ENCODE results near the gene MAP3K3. TPM values are rescaled to one million over a fixed set of nuclear protein-coding genes. Genes with fewer than 3 reads are reported as not detected.

Gene MAP3K3
- total RNA-seq, 2 experiments from 2014 or later = 75.8 to 78.1 TPM

DNA sequence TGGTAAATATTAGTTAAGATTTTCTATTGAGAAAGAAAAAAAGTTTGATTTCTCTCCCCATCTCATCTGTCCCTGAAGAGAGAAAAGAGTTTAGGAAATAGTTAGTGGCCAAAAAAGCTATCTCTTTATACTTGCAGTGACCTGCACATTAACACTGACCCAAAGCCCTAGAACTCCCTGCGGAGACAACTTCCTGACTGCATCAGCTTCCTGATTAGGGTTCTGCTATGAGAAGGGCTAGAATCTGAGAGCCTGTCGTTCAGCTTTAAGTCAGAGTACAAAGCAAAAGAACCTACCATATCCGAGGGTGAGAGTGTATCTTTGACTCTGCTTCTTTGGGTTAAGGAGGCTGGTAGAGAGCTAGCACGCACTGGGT is 53.0 kb downstream of the MAP3K3 start:
- Mint-ChIP-seq H3K36me3 (ENCODE audit: low read depth) (peaks cover 87% of the 10 kb centered on the region), H3K27me3 (no peaks in the 10 kb centered on the region), H3K4me3 (no peak overlapping the region), H3K9me3 (no peaks in the 10 kb centered on the region), H3K27ac (peak overlapping the region; percentile 8), H3K4me1 (ENCODE audit: low read depth) (peaks cover 21% of the 10 kb centered on the region)
- CTCF ChIA-PET = interaction anchor here (1.0 to 3.0 kb wide), 2 partner anchors 35 to 59 kb away, joined by 3 to 7 read pairs; no protein-coding TSS in a partner anchor
- H3K4me1 ChIP-seq (ENCODE audit: insufficient read depth, low read length) = no peaks in the 10 kb centered on the region
- H3K36me3 ChIP-seq (ENCODE audit: insufficient read depth, low read length) = peaks cover 60% of the 10 kb centered on the region
- H3K4me3 ChIP-seq (ENCODE audit: low read length) = no peak overlapping the region
- POLR2A ChIA-PET = interaction anchor here (0.7 to 4.2 kb wide), 6 partner anchors 19 to 40 kb away, joined by 3 to 21 read pairs (median 4); partner anchors contain the start of gene LIMD2
- no peaks in the 10 kb centered on the region for H3K9me3 ChIP-seq (ENCODE audit: control insufficient read depth in 1 of 2, insufficient read depth in 1 of 2, low read length in 2 of 2)
- TF ChIP-seq, protein P1, sequence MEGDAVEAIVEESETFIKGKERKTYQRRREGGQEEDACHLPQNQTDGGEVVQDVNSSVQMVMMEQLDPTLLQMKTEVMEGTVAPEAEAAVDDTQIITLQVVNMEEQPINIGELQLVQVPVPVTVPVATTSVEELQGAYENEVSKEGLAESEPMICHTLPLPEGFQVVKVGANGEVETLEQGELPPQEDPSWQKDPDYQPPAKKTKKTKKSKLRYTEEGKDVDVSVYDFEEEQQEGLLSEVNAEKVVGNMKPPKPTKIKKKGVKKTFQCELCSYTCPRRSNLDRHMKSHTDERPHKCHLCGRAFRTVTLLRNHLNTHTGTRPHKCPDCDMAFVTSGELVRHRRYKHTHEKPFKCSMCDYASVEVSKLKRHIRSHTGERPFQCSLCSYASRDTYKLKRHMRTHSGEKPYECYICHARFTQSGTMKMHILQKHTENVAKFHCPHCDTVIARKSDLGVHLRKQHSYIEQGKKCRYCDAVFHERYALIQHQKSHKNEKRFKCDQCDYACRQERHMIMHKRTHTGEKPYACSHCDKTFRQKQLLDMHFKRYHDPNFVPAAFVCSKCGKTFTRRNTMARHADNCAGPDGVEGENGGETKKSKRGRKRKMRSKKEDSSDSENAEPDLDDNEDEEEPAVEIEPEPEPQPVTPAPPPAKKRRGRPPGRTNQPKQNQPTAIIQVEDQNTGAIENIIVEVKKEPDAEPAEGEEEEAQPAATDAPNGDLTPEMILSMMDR (IDR thresholded peaks at IDR 0.05) = no peak
- DNase-seq (no peak), ATAC-seq (ENCODE audit: poor library complexity) (no peak)
- no peaks in the 10 kb centered on the region for H3K27me3 ChIP-seq (ENCODE audit: control insufficient read depth in 1 of 2, insufficient read depth in 2 of 2, low read length in 2 of 2)
- no peak overlapping the region for H3K27ac ChIP-seq (ENCODE audit: low read depth in 1 of 2, low read length in 2 of 2)
- intact Hi-C loops (cut with DNase I, micrococcal nuclease) = no loop called here

DNA sequence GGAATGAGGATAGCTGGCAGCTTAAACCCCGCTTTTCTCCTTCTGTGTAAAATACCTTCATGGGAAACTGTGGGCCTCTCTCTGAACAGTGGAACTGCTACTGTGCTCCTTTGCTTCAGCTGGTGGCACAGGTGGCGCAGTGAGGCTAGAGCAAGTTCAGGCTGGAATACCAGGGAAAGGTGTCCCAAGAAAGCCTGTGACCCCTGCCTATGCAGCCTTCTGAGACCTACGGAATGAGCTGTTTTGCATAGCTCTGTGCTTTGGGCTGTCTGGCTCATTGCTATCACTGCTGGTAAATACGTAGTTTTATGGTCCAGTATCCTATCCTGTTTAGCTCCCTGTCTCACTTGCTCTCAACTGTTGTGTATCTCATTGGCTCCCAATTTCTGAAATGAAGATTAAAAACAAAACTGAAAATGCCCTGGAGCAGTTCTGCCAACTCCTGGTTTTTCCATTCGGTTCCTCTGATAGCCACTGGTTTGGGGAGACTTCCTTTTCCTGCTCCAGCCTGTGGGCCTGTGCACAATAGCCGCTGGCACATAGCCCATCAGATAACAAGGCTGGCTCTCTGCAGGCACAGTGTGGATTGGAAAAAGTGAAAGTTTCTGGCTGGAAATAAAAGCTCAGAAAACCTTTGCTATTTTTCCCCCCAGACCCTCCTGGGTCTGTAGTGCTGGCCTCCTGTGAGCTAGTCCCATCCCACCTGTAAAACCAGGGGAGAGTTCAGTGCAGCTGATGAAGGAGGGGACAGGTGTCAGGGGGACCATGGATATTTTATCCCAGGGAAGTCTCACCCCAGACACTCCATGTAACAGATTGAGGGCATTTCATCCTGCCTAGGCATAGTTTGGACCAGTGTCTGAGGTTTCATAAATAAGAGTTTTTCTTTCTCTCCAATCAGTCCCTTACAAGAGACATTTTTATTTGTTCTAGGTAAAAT is 53.7 kb downstream of the MAP3K3 start:
- peaks cover 87% of the 10 kb centered on the region for H3K36me3 Mint-ChIP-seq (ENCODE audit: low read depth)
- H3K27ac ChIP-seq (ENCODE audit: low read depth in 1 of 2, low read length in 2 of 2) = no peak overlapping the region
- ATAC-seq (ENCODE audit: poor library complexity) (no peak), DNase-seq (no peak)
- H3K4me3 ChIP-seq (ENCODE audit: low read length) = no peak overlapping the region
- ChIA-PET CTCF (interaction anchor here (1.0 to 3.0 kb wide), 2 partner anchors 34 to 59 kb away, joined by 3 to 7 read pairs; no protein-coding TSS in a partner anchor), POLR2A (interaction anchor here (1.1 to 4.2 kb wide), 5 partner anchors 19 to 35 kb away, joined by 4 to 21 read pairs (median 6); no protein-coding TSS in a partner anchor)
- H3K9me3 Mint-ChIP-seq = no peaks in the 10 kb centered on the region
- TF ChIP-seq, protein P1 (IDR thresholded peaks at IDR 0.05) = no peak
- H3K4me1 Mint-ChIP-seq (ENCODE audit: low read depth) = peaks cover 18% of the 10 kb centered on the region
- peak overlapping the region; percentile 49 for H3K27ac Mint-ChIP-seq
- H3K36me3 ChIP-seq (ENCODE audit: insufficient read depth, low read length) = peaks cover 62% of the 10 kb centered on the region
- H3K9me3 ChIP-seq (ENCODE audit: control insufficient read depth in 1 of 2, insufficient read depth in 1 of 2, low read length in 2 of 2) = no peaks in the 10 kb centered on the region
- H3K4me1 ChIP-seq (ENCODE audit: insufficient read depth, low read length) = no peaks in the 10 kb centered on the region
- no peaks in the 10 kb centered on the region for H3K27me3 Mint-ChIP-seq
- no peaks in the 10 kb centered on the region for H3K27me3 ChIP-seq (ENCODE audit: control insufficient read depth in 1 of 2, insufficient read depth in 2 of 2, low read length in 2 of 2)
- no peak overlapping the region for H3K4me3 Mint-ChIP-seq
- intact Hi-C loops (cut with DNase I, micrococcal nuclease) = no loop called here

DNA sequence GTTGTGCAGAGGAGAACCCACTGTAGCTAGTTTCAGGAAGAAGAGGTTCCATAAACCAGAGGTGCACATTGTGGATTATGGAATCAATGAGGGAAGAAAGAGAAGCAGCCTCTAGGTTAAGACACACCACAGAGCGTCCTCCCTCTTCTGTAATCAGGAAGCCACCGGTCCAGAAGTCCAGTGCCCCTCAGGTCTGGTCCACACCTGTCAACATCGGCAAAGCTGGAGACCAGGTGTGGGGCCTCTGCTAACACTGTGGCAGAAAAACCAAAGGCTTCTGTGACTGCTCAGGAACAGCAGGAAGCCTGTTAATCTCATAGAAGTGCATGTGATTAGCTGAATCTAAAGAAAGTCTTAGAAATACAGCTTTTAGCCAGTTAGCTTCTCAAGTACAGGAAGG is 54.4 kb downstream of the MAP3K3 start:
- H3K27ac Mint-ChIP-seq = peak overlapping the region; percentile 49
- H3K36me3 ChIP-seq (ENCODE audit: insufficient read depth, low read length) = peaks cover 65% of the 10 kb centered on the region

More for the DNA sequence above, 54.4 kb downstream of the MAP3K3 start:
- Mint-ChIP-seq H3K4me1 (ENCODE audit: low read depth) (peaks cover 16% of the 10 kb centered on the region), H3K36me3 (ENCODE audit: low read depth) (peaks cover 91% of the 10 kb centered on the region), H3K27me3 (no peaks in the 10 kb centered on the region), H3K4me3 (no peak overlapping the region), H3K9me3 (no peaks in the 10 kb centered on the region)
- no peaks in the 10 kb centered on the region for H3K9me3 ChIP-seq (ENCODE audit: control insufficient read depth in 1 of 2, insufficient read depth in 1 of 2, low read length in 2 of 2)
- CTCF ChIA-PET = no interaction called here
- intact Hi-C loops (cut with DNase I, micrococcal nuclease) = no loop called here
- H3K27ac ChIP-seq (ENCODE audit: low read depth in 1 of 2, low read length in 2 of 2) = no peak overlapping the region
- H3K4me1 ChIP-seq (ENCODE audit: insufficient read depth, low read length) = no peaks in the 10 kb centered on the region
- no peaks in the 10 kb centered on the region for H3K27me3 ChIP-seq (ENCODE audit: control insufficient read depth in 1 of 2, insufficient read depth in 2 of 2, low read length in 2 of 2)
- no peak for ATAC-seq (ENCODE audit: poor library complexity)
- DNase-seq = no peak
- H3K4me3 ChIP-seq (ENCODE audit: low read length) = no peak overlapping the region
- POLR2A ChIA-PET = interaction anchor here (1.8 to 4.2 kb wide), 3 partner anchors 18 to 34 kb away, joined by 6 to 21 read pairs (median 9); no protein-coding TSS in a partner anchor
- TF ChIP-seq, protein P1 (IDR thresholded peaks at IDR 0.05) = no peak

All from CD4-positive, alpha-beta T cell (primary cell).